ENCODE measurements around the gene EPS8L2.

The EPS8L2 gene

GRCh38 chr11:742571-743201, 36.7 kb downstream of the EPS8L2 start:
- DNase-seq (ENCODE audit: low spot score): no peak
- TF ChIP-seq CTCF (IDR thresholded peaks at IDR 0.05; ENCODE audit: borderline replicate concordance, control extremely low read depth, extremely low read depth, insufficient read depth, missing control alignments): no peak
- in situ Hi-C loops (cut with MboI; ENCODE audit: low sequenced_read_pairs, unreplicated experiment): no loop called here

GRCh38 chr11:745428-745827, 39.4 kb downstream of the EPS8L2 start:
- no peak for DNase-seq (ENCODE audit: low spot score)
- in situ Hi-C loops (cut with MboI; ENCODE audit: low sequenced_read_pairs, unreplicated experiment): no loop called here
- no peak for TF ChIP-seq CTCF (IDR thresholded peaks at IDR 0.05; ENCODE audit: borderline replicate concordance, control extremely low read depth, extremely low read depth, insufficient read depth, missing control alignments)

GRCh38 chr11:746289-747157, 40.5 kb downstream of the EPS8L2 start:
- no peak for TF ChIP-seq CTCF (IDR thresholded peaks at IDR 0.05; ENCODE audit: borderline replicate concordance, control extremely low read depth, extremely low read depth, insufficient read depth, missing control alignments)
- in situ Hi-C loops (cut with MboI; ENCODE audit: low sequenced_read_pairs, unreplicated experiment): no loop called here
- peak; percentile 57 for DNase-seq (ENCODE audit: low spot score)

- DNase-seq (ENCODE audit: low spot score): peak; percentile 98
- peak; percentile 34 for TF ChIP-seq CTCF (IDR thresholded peaks at IDR 0.05; ENCODE audit: borderline replicate concordance, control extremely low read depth, extremely low read depth, insufficient read depth, missing control alignments)
- in situ Hi-C loops (cut with MboI; ENCODE audit: low sequenced_read_pairs, unreplicated experiment): no loop called here
These were observed 41.4 kb downstream of the EPS8L2 start, which contains the start of gene TALDO1 for GRCh38 chr11:747158-748006. Gene TALDO1 (plus strand): TSS chr11:747464. CDS start chr11:747482, 18 bp downstream.

GRCh38 chr11:748007-748359, 42.0 kb downstream of the EPS8L2 start:
- in situ Hi-C loops (cut with MboI; ENCODE audit: low sequenced_read_pairs, unreplicated experiment): no loop called here
- TF ChIP-seq CTCF (IDR thresholded peaks at IDR 0.05; ENCODE audit: borderline replicate concordance, control extremely low read depth, extremely low read depth, insufficient read depth, missing control alignments): no peak
- peak; percentile 48 for DNase-seq (ENCODE audit: low spot score)

GRCh38 chr11:749731-750130, 43.7 kb downstream of the EPS8L2 start:
- in situ Hi-C loops (cut with MboI; ENCODE audit: low sequenced_read_pairs, unreplicated experiment): no loop called here
- DNase-seq (ENCODE audit: low spot score): no peak
- TF ChIP-seq CTCF (IDR thresholded peaks at IDR 0.05; ENCODE audit: borderline replicate concordance, control extremely low read depth, extremely low read depth, insufficient read depth, missing control alignments): no peak
